Gastrocnemius medialis (tissue), 4 donors: Measurements from ENCODE around the gene ACE2. TPM values are rescaled to one million over a fixed set of nuclear protein-coding genes. Genes with fewer than 3 reads are reported as not detected.

Source experiments
- ATAC-seq, 2 donors: fragments of 150-250 bp; one replicate each; pipeline ENCODE4 v1.9.1; 2016
- DNase-seq, 2 donors: peaks; one replicate each; pipeline ENCODE4 v3.0.0-alpha.2; 2019
- H3K27ac ChIP-seq, 4 donors: fragments of 200-600 bp; sonication (generic); 1 replicate in 1 of 4; 2 replicates in 3 of 4; pipeline ENCODE4 v1.5.1; 2016 to 2018; ENCODE audit warnings: mild to moderate bottlenecking in 2 of 4, moderate library complexity in 1 of 4
- H3K27me3 ChIP-seq, 3 donors: fragments of 200-600 bp; sonication (generic) in 2 of 3; 1 replicate in 1 of 3; 2 replicates in 2 of 3; pipeline versions ENCODE4 v1.5.1 to v1.6.0; 2016 to 2019; ENCODE audit warnings: mild to moderate bottlenecking in 1 of 3, moderate library complexity in 1 of 3
- H3K36me3 ChIP-seq, 2 donors: fragments of 200-600 bp; sonication (generic) in 1 of 2; one replicate each; pipeline ENCODE4 v1.5.1; 2017 to 2018
- H3K4me1 ChIP-seq, 2 donors: fragments of 200-600 bp; sonication (generic) in 1 of 2; one replicate each; pipeline ENCODE4 v1.5.1; 2016 to 2017; ENCODE audit warnings: mild to moderate bottlenecking in 2 of 2
- H3K4me3 ChIP-seq, 4 donors: fragments of 200-600 bp; sonication (generic) in 3 of 4; 1 replicate in 1 of 4; 2 replicates in 3 of 4; pipeline ENCODE4 v1.5.1; 2016 to 2019; ENCODE audit warnings: mild to moderate bottlenecking in 2 of 4
- H3K9me3 ChIP-seq, 3 donors: fragments of 200-600 bp; sonication (generic) in 2 of 3; 1 replicate in 1 of 3; 2 replicates in 2 of 3; pipeline ENCODE4 v1.5.1; 2016 to 2019
- CTCF ChIP-seq, 5 experiments: fragments of 450-650 bp in 3 of 5; fragments of 200-600 bp in 2 of 5; sonication (generic) in 2 of 5; IDR thresholded peaks in 4 of 5; conservative IDR thresholded peaks in 1 of 5; 1 replicate in 4 of 5; 2 replicates in 1 of 5; pipeline ENCODE4 v1.5.1; 2016 to 2019; ENCODE audit warnings: antibody characterized with exemption in 5 of 5, mild to moderate bottlenecking in 3 of 5, moderate library complexity in 3 of 5
- POLR2A ChIP-seq, 2 donors: fragments of 450-650 bp; IDR thresholded peaks; one replicate each; pipeline ENCODE4 v1.6.1; 2017; ENCODE audit warnings: antibody characterized with exemption in 2 of 2, mild to moderate bottlenecking in 2 of 2, moderate library complexity in 2 of 2
- in situ Hi-C, 4 donors: fragments of 200-750 bp; cut with MboI; loops; one replicate each; pipeline versions ENCODE4 v1.15.0 to v1.8.0; 2017; ENCODE audit warnings: low sequenced_read_pairs in 4 of 4
- intact Hi-C: fragments of 100-400 bp; cut with DNase I; formaldehyde crosslinking; loops from one replicate; pipeline ENCODE4 v1.15.1; 2023; ENCODE audit warnings: low total_unique reads
- total RNA-seq, 4 donors: library from RNA; depleted of rRNA; stranded (reverse); fragments of >200 nt; gene quantifications; one replicate each; pipeline versions ENCODE4 v1.1.0 to v1.2.3, GENCODE V29; 2016

ACE2 gene
- total RNA-seq, 4 donors from 2014 or later, result 1.0 to 6.6 (median 2.6) TPM

- no peak for ATAC-seq
- no peak for DNase-seq
- Histone ChIP-seq H3K4me3 (no peak overlapping the region), H3K27me3 (peaks cover 0 to 4% (median 0%) of the 10 kb centered on the region in 3 donors), H3K36me3 (no peaks in the 10 kb centered on the region), H3K4me1 (no peaks in the 10 kb centered on the region), H3K27ac (no peak overlapping the region), H3K9me3 (no peaks in the 10 kb centered on the region)
- TF ChIP-seq POLR2A (IDR thresholded peaks at IDR 0.05) (no peak), CTCF (IDR thresholded peaks at IDR 0.05 in 4 of 5, conservative IDR thresholded peaks at IDR 0.05 in 1 of 5) (no peak)
- intact Hi-C loops, result loop anchor here (10.0 kb wide), 1 partner anchor 221 kb away; no protein-coding TSS in a partner anchor
- in situ Hi-C loops, result loop anchor here in 2 of 4 donors (5.0 to 10.0 kb wide), 3 partner anchors 91 to 221 kb away; no protein-coding TSS in a partner anchor
Measured at GRCh38 chrX:15566244-15566643, 34.5 kb downstream of the ACE2 start.

GRCh38 chrX:15564981-15565579 is 35.7 kb downstream of the ACE2 start:
- Histone ChIP-seq H3K27ac (no peak overlapping the region), H3K9me3 (no peaks in the 10 kb centered on the region), H3K4me3 (no peak overlapping the region), H3K4me1 (no peaks in the 10 kb centered on the region), H3K27me3 (peaks cover 0 to 4% (median 0%) of the 10 kb centered on the region in 3 donors), H3K36me3 (no peaks in the 10 kb centered on the region)
- peak; percentile 85 to 96 for ATAC-seq
- intact Hi-C loops (loop anchor here (1.0 to 10.0 kb wide), 3 partner anchors 67 to 220 kb away; no protein-coding TSS in a partner anchor), in situ Hi-C loops (loop anchor here in 2 of 4 donors (5.0 to 10.0 kb wide), 3 partner anchors 90 to 220 kb away; no protein-coding TSS in a partner anchor)
- TF ChIP-seq POLR2A (IDR thresholded peaks at IDR 0.05) (no peak), CTCF (IDR thresholded peaks at IDR 0.05 in 4 of 5, conservative IDR thresholded peaks at IDR 0.05 in 1 of 5) (peak in 4 of 5 experiments; percentile 26 to 61 (median 46))
- peak; percentile 24 to 59 for DNase-seq

GRCh38 chrX:15563056-15563455 is 37.7 kb downstream of the ACE2 start:
- H3K36me3 ChIP-seq, result no peaks in the 10 kb centered on the region
- in situ Hi-C loops (loop anchor here in 1 of 4 donors (10.0 kb wide), 2 partner anchors 88 to 218 kb away; no protein-coding TSS in a partner anchor), intact Hi-C loops (loop anchor here (10.0 kb wide), 1 partner anchor 218 kb away; no protein-coding TSS in a partner anchor)
- ATAC-seq (no peak), DNase-seq (no peak)
- H3K27ac ChIP-seq, result no peak overlapping the region
- no peaks in the 10 kb centered on the region for H3K9me3 ChIP-seq
- no peak overlapping the region for H3K4me3 ChIP-seq
- TF ChIP-seq CTCF (IDR thresholded peaks at IDR 0.05 in 4 of 5, conservative IDR thresholded peaks at IDR 0.05 in 1 of 5), result no peak
- TF ChIP-seq POLR2A (IDR thresholded peaks at IDR 0.05), result no peak
- no peaks in the 10 kb centered on the region for H3K4me1 ChIP-seq
- no peaks in the 10 kb centered on the region for H3K27me3 ChIP-seq

GRCh38 chrX:15560924-15561323 is 39.8 kb downstream of the ACE2 start:
- TF ChIP-seq CTCF (IDR thresholded peaks at IDR 0.05 in 4 of 5, conservative IDR thresholded peaks at IDR 0.05 in 1 of 5) (no peak), POLR2A (IDR thresholded peaks at IDR 0.05) (no peak)
- Histone ChIP-seq H3K27ac (no peak overlapping the region), H3K4me3 (no peak overlapping the region), H3K4me1 (no peaks in the 10 kb centered on the region), H3K36me3 (no peaks in the 10 kb centered on the region), H3K9me3 (no peaks in the 10 kb centered on the region), H3K27me3 (no peaks in the 10 kb centered on the region)
- DNase-seq, result no peak
- intact Hi-C loops, result loop anchor here (10.0 kb wide), 1 partner anchor 216 kb away; no protein-coding TSS in a partner anchor
- in situ Hi-C loops, result loop anchor here in 1 of 4 donors (10.0 kb wide), 2 partner anchors 86 to 216 kb away; no protein-coding TSS in a partner anchor
- no peak for ATAC-seq
